SU-DHL-6 (cell line): ENCODE measurements around the gene TOMM40.

ENCODE experiments used
- CTCF ChIP-seq: fragments of 200-600 bp; sonication (generic); IDR thresholded peaks from one replicate; pipeline ENCODE4 v1.5.1; 2017; ENCODE audit warnings: antibody characterized with exemption, mild to moderate bottlenecking, low read length, moderate library complexity; ENCODE audit not compliant: insufficient read depth, poor library complexity, severe bottlenecking
- EZH2phosphoT487 ChIP-seq: fragments of 200-600 bp; sonication (generic), shearing (Covaris generic); conservative IDR thresholded peaks from 2 replicates; pipeline ENCODE4 v1.6.1; 2018; ENCODE audit warnings: mild to moderate bottlenecking, antibody characterized with exemption, low read length, moderate library complexity, mixed read lengths

GRCh38 chr19:44948237-44948636 lies 57.2 kb downstream of the TOMM40 start:
- TF ChIP-seq CTCF: no peak
- no peak for TF ChIP-seq EZH2phosphoT487
